ENCODE measurements around the gene KIRREL3. TPM values are rescaled to one million over a fixed set of nuclear protein-coding genes. Genes with fewer than 3 reads are reported as not detected.

Gene KIRREL3
- total and polyA plus RNA-seq, 2 experiments from 2014 or later: 16.1 to 35.6 TPM

DNA sequence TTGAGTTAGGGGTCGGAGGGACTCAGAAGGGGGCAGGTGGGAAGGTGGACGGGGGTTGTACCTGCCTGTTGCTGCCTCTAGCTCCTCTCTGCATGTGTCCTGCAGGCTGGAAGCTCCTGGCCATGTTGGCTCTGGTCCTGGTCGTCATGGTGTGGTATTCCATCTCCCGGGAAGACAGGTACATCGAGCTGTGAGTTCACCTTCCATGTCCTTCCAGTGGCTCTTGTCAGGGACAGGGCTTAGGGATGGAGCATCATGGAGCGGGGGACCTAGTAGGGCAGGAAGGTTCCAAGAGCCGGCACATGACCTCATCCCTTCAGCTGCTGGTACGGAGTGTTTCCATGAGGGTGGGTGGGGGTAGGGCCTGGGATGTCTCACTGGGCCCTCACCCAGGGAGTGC, 594.2 kb downstream of the KIRREL3 start:
- no peaks in the 10 kb centered on the region for H3K9me3 ChIP-seq (ENCODE audit: low read depth)
- no peaks in the 10 kb centered on the region for H3K9me2 ChIP-seq (ENCODE audit: insufficient read depth)
- peaks cover 20% of the 10 kb centered on the region for H3K4me1 ChIP-seq (ENCODE audit: insufficient read depth)
- no peaks in the 10 kb centered on the region for H4K20me1 ChIP-seq (ENCODE audit: insufficient read depth)
- H3K4me3 ChIP-seq: no peak overlapping the region
- H3K27ac ChIP-seq: no peak overlapping the region
- TF ChIP-seq EZH2 (IDR thresholded peaks at IDR 0.05; ENCODE audit: insufficient read depth, poor library complexity, severe bottlenecking): no peak
- no peaks in the 10 kb centered on the region; the same call in 1 of the 2 replicates for H3K36me3 ChIP-seq (ENCODE audit: low read depth)
- no peaks in the 10 kb centered on the region for H3K27me3 ChIP-seq (replicated peaks; ENCODE audit: insufficient read depth)
- H3K4me2 ChIP-seq (ENCODE audit: unreplicated experiment): no peak overlapping the region
- H3K79me2 ChIP-seq (ENCODE audit: insufficient read depth): peaks cover 2% of the 10 kb centered on the region; the same call in 1 of the 2 replicates
- no peak for DNase-seq
- WGBS, 2 experiments (ENCODE audit: low coverage in 1 of 2, low lambda C conversion rate in 2 of 2, missing lambda C conversion rate in 2 of 2): 87% methylated on average over 7 to 8 of the region's 8 CpGs
- no peak overlapping the region for H2AFZ ChIP-seq
- peaks cover 8% of the 10 kb centered on the region for H3F3A ChIP-seq (ENCODE audit: insufficient read depth)
- no peak overlapping the region for H3K9ac ChIP-seq
- in situ Hi-C loops (cut with MboI): no loop called here

DNA sequence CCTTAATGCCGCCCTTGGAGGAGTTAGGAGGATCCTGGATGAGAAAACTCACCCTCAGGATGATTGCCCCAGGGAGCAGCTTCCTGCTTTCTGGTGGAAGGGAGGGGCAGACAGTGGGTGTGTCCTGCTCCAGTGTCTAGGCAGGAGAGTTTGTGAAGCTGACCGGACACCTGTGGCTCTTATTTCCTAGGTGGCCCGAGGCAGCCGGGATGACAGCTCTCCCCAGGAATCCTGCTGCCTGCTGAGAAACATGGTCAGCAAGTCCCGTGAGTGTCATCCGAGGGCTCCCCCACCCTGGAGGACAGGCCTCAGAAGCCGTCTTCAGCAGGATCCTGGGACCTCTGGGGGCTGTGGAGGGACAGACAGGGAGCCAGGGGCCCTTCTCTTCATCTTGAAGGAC, 594.7 kb downstream of the KIRREL3 start:
- H3K36me3 ChIP-seq (ENCODE audit: low read depth): no peaks in the 10 kb centered on the region; the same call in 1 of the 2 replicates
- no peak overlapping the region for H3K27ac ChIP-seq
- H3K27me3 ChIP-seq (replicated peaks; ENCODE audit: insufficient read depth): no peaks in the 10 kb centered on the region
- H3K9ac ChIP-seq: no peak overlapping the region
- DNase-seq: no peak
- H3K9me2 ChIP-seq (ENCODE audit: insufficient read depth): no peaks in the 10 kb centered on the region
- H2AFZ ChIP-seq: no peak overlapping the region
- in situ Hi-C loops (cut with MboI): no loop called here
- peaks cover 8% of the 10 kb centered on the region for H3F3A ChIP-seq (ENCODE audit: insufficient read depth)
- H3K4me1 ChIP-seq (ENCODE audit: insufficient read depth): peaks cover 15% of the 10 kb centered on the region
- no peaks in the 10 kb centered on the region for H4K20me1 ChIP-seq (ENCODE audit: insufficient read depth)
- H3K79me2 ChIP-seq (ENCODE audit: insufficient read depth): peaks cover 7% of the 10 kb centered on the region; the same call in 1 of the 2 replicates
- H3K4me3 ChIP-seq: no peak overlapping the region
- H3K4me2 ChIP-seq (ENCODE audit: unreplicated experiment): no peak overlapping the region
- 80 to 86% methylated on average over 6 to 7 of the region's 7 CpGs for WGBS, 2 experiments (ENCODE audit: low coverage in 1 of 2, low lambda C conversion rate in 2 of 2, missing lambda C conversion rate in 2 of 2)
- no peaks in the 10 kb centered on the region for H3K9me3 ChIP-seq (ENCODE audit: low read depth)
- TF ChIP-seq EZH2 (IDR thresholded peaks at IDR 0.05; ENCODE audit: insufficient read depth, poor library complexity, severe bottlenecking) (no peak), EZH2phosphoT487 (IDR thresholded peaks at IDR 0.05; ENCODE audit: insufficient read depth, low read depth) (no peak)

DNA sequence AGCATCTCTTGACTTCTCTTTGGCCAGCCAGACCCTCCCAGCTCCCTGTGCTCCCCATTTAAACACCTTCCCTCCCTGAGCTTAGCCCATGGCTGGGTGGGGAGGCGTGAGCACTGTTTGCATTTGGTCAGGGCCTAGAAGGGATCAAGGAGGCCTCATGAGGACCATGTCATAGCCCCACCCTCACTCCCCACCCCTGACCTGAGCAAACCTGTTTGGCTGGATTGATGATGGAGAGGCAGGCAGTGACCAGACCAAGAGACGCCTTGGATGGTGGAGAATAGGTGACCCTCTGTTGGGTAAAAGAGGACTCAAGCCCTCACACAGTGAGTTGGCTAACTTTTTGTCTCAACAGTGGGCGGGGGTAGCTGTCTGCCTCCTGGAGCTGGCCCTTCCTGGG, 595.2 kb downstream of the KIRREL3 start:
- H4K20me1 ChIP-seq (ENCODE audit: insufficient read depth): no peaks in the 10 kb centered on the region
- H3K9me3 ChIP-seq (ENCODE audit: low read depth): no peaks in the 10 kb centered on the region
- in situ Hi-C loops (cut with MboI): no loop called here
- no peak overlapping the region for H3K9ac ChIP-seq
- no peaks in the 10 kb centered on the region for H3K9me2 ChIP-seq (ENCODE audit: insufficient read depth)
- no peak overlapping the region for H3K4me2 ChIP-seq (ENCODE audit: unreplicated experiment)
- H3K4me1 ChIP-seq (ENCODE audit: insufficient read depth): peaks cover 10% of the 10 kb centered on the region
- no peak overlapping the region for H2AFZ ChIP-seq
- no peak overlapping the region for H3K4me3 ChIP-seq
- WGBS, 2 experiments (ENCODE audit: low coverage in 1 of 2, low lambda C conversion rate in 2 of 2, missing lambda C conversion rate in 2 of 2): 84 to 90% methylated on average over 3 of the region's 3 CpGs
- DNase-seq: no peak
- no peak overlapping the region for H3K27ac ChIP-seq
- peaks cover 12% of the 10 kb centered on the region; the same call in 1 of the 2 replicates for H3K79me2 ChIP-seq (ENCODE audit: insufficient read depth)
- TF ChIP-seq EZH2phosphoT487 (IDR thresholded peaks at IDR 0.05; ENCODE audit: insufficient read depth, low read depth): no peak
- TF ChIP-seq EZH2 (IDR thresholded peaks at IDR 0.05; ENCODE audit: insufficient read depth, poor library complexity, severe bottlenecking): no peak
- H3K36me3 ChIP-seq (ENCODE audit: low read depth): no peaks in the 10 kb centered on the region; the same call in 1 of the 2 replicates
- no peaks in the 10 kb centered on the region for H3K27me3 ChIP-seq (replicated peaks; ENCODE audit: insufficient read depth)
- peaks cover 4% of the 10 kb centered on the region for H3F3A ChIP-seq (ENCODE audit: insufficient read depth)

DNA sequence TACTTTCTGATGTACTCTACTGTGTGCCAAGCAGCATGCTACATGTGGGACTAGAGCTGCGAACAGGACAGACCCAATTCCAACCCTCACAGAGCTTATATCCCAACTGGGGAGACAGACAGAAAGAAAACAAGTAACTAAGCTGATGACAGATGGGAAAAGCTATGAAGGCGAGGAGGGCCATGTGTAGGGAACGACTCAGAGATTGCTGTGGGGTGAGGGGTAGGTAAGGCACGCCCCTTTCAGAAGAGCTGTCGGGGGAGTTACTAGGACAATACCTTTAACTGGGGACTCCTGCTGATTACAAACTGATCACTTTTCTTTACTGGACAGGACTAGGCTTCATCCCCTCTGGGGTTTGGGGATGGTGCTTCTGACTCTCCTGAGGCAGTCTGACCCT, 596.2 kb downstream of the KIRREL3 start:
- H4K20me1 ChIP-seq (ENCODE audit: insufficient read depth): no peaks in the 10 kb centered on the region
- H3K4me2 ChIP-seq (ENCODE audit: unreplicated experiment): no peak overlapping the region
- WGBS, 2 experiments (ENCODE audit: low coverage in 1 of 2, low lambda C conversion rate in 2 of 2, missing lambda C conversion rate in 2 of 2): 71 to 76% methylated on average over 5 of the region's 5 CpGs

More for the DNA sequence above, 596.2 kb downstream of the KIRREL3 start:
- Histone ChIP-seq H3K4me3 (no peak overlapping the region), H3K36me3 (ENCODE audit: low read depth) (no peaks in the 10 kb centered on the region; the same call in 1 of the 2 replicates), H3K79me2 (ENCODE audit: insufficient read depth) (peaks cover 12% of the 10 kb centered on the region; the same call in 1 of the 2 replicates), H3F3A (ENCODE audit: insufficient read depth) (no peaks in the 10 kb centered on the region), H3K9ac (no peak overlapping the region), H3K27ac (0 out of 2 replicates have a peak overlapping the region, but pooled peaks have one; percentile 8), H3K4me1 (ENCODE audit: insufficient read depth) (peaks cover 12% of the 10 kb centered on the region), H2AFZ (no peak overlapping the region), H3K9me3 (ENCODE audit: low read depth) (no peaks in the 10 kb centered on the region), H3K9me2 (ENCODE audit: insufficient read depth) (no peaks in the 10 kb centered on the region), H3K27me3 (replicated peaks; ENCODE audit: insufficient read depth) (no peaks in the 10 kb centered on the region)
- in situ Hi-C loops (cut with MboI): no loop called here
- TF ChIP-seq EZH2 (IDR thresholded peaks at IDR 0.05; ENCODE audit: insufficient read depth, poor library complexity, severe bottlenecking): no peak
- no peak for TF ChIP-seq EZH2phosphoT487 (IDR thresholded peaks at IDR 0.05; ENCODE audit: insufficient read depth, low read depth)
- DNase-seq: peak; percentile 48
